GM18870 (cell line): ENCODE data around the gene FXN.

Experiments used
- ATAC-seq: cut with Tn5 transposase; IDR thresholded peaks from one replicate; pipeline ENCODE4 v1.9.1; 2021; ENCODE audit warnings: moderate library complexity; ENCODE audit not compliant: unreplicated experiment

FXN gene

DNA sequence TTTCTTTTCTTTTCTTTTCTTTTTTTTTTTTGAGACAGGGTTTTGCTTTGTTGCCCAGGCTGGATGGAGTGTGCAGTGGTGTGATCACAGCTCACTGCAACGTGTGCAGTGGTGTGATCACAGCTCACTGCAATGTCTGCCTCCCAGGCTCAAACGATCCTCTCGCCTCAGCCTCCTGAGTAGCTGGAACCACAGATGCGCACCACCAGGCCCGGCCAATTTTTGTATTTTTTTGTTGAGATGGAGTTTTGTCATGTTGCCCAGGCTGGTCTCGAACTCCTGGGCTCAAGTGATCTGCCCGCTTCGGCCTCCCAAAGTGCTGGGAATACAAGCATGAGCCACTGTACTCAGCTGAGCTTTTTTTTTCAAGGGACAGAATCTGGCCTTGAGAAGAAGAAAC is 101.8 kb downstream of the FXN start:
- no peak for ATAC-seq

DNA sequence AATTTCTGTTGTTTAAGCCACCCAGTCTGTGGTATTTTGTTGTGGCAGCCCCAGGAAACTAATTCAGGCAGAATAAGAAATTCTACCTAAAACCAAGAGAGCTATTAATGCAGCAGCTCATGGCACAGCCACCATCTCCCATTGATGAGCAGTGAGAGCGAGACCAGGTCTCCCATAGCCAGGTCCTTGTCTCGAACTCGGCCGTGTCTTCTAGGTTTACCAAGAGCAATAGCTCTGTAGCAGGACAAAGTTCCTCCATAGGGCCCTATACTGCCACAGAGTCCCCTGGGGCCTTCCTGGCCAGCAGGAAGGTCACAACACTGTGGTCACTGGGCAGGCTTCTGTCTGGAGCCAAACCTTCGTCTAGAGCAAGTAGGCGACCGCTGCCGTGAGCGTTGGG is 104.0 kb downstream of the FXN start:
- ATAC-seq, result no peak

DNA sequence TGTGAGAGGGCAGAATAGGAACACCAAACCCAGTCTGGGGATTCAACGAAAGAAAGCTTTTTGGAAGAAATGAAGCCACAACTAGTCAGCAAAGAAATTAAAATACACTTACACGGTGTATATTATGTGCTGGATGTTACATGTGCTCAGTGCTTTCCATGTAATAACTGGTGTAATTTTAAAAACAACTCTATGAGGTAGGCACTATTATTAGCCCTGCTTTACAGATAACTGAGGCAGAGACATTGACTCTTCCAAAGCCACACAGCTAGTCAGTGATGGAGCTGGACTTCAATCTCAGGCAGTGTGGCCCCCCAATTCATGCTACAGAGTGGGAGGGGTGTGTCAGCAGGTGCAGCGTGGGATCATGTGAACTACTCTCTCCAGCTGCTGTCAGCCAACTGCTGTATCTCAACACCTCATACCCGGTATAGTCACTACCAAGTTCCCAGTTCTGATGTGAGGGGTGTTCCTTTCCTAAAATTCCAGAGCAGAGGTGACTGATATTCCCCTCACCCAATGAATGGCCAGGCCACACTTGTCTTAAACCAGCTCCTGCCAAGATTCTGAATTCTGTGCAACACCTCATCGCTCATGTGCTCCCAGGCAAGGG is 104.7 kb downstream of the FXN start:
- ATAC-seq, result no peak

DNA sequence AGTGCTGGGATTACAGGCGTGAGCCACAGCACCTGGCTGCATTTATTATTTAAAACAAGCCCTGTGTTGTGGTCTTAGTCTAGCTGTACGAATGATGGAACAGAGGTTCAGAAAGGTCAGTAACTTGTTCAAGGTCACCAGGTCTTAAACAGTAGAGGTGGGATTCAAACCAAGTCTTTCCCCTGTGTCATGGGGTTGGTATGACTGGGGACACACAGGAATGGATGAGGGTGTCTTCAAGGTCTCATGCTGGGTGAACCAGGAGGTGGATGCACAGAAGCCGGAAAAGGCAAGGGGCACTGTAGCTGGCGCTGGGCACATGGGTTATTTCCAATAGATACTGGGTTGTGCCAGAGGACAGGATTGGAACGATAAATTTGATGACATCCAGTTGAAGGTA is 106.3 kb downstream of the FXN start:
- no peak for ATAC-seq

DNA sequence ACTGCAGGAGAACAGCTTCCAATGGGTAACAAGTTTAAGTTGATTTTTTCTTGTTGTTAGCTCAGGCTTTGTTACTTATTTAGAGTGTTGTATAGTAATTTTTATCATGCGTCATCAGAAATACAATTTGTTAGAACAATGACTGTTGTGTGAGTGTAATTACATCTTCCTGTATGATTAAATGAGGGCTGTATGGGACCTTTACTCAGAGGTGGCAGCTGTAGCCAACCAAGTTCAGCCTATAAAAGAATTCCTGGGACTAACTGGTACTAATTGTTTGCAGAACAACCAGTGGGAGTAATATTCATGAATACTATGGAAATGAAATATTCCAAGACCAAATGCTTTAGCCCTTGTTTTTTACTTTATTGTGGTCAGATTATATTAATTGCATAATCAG is 107.7 kb downstream of the FXN start:
- no peak for ATAC-seq

DNA sequence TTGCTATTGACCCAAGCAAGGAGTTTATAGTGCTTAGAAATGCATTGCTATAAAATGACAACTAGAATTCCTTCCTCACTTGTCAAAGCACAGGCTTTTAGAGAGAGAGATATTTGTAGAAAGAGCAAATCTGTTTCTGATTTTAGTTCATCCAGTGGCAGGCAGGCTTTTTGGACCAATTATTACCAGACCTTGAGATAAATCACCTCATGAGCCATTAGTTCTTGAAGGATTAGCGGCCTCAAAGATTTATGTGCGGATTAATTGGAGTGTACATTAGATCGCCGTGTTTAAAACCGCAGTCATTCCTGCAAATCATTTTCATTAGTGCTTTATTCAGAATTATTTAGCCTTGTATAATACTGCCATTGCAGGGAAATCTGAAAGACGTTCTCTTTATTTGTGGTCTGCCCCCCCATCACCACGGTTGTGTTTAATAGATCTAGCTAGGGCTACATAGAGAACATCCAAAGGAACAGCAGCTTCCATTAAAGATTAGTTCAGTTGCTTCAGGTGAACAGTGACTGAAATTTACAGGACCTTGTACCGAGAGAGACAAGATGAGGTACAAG is 109.7 kb downstream of the FXN start:
- ATAC-seq, result no peak

DNA sequence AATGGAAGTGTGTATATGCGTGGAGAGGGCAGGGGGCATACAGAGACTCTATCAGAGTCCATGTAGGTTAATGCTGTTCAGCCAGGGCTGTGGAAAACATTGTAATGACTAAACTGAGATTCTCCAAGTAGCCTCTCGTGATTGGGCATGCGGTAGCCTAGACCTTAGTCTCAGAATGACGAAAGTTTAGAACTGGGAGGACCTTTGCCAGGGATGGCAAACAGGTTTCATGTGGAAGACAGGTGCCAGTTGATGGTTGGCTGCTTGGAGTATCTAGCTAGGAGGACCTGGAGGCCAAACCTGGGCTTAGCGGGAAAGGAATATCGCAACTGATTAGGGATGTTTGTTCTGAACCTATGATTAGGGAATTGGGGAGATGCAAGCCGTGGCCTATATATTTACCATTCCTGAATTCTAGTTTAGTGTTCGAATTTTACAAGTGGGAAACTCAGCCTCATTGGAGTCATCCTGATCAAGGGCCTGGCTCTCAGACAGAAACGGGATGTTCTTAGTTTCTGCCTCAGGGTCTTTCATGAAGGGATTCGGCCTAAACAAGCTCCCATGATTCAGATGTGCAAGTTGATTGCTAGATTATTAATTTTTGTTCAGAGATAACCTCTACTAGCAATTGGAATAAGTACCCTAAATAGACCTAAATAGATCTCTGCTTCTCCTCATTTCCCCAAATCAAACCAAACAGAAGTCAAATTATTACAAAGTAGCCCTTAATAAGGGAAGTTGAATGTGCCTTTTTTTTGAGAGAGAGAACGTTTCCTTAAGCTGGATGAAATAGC is 111.7 kb downstream of the FXN start:
- ATAC-seq, result no peak

DNA sequence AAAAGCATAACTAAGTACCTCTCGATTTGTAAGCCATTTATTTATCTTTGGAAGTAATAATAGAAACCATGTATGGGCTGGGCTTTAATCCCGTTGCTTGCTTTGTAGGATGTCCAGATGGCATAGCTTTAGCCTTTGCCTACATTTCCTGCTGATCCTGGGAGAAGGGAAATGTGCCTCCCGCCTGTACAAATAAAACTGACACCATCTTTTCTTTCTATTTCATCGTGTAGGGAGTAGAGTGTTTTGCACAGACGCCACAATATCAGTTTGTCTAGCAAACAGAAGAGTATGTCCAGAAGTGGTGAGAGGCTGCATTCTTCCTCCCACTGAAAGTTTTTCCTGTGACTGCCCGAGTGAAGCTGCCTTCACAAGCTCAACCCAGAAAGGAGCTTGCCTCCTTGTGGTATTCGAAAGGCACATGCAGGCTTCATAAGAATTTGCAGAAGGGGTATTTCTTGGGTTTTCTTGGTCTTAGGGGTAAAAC is 113.8 kb downstream of the FXN start:
- ATAC-seq, result no peak
